Glutamatergic neuron (in vitro differentiated cells): ENCODE results near the gene CNOT1. TPM values are rescaled to one million over a fixed set of nuclear protein-coding genes. Genes with fewer than 3 reads are reported as not detected.

ENCODE experiments used
- DNase-seq: peaks from one replicate; pipeline ENCODE4 v3.0.0; 2022
- H3K27ac Mint-ChIP-seq: one replicate; pipeline ENCODE4 v1.8.0; 2020; ENCODE audit warnings: mild to moderate bottlenecking, mixed read lengths, inconsistent platforms; ENCODE audit not compliant: unreplicated experiment
- H3K27me3 Mint-ChIP-seq: one replicate; pipeline ENCODE4 v1.8.0; 2020; ENCODE audit warnings: mild to moderate bottlenecking, moderate library complexity, mixed read lengths, inconsistent platforms; ENCODE audit not compliant: unreplicated experiment
- H3K36me3 Mint-ChIP-seq: one replicate; pipeline ENCODE4 v1.8.0; 2020; ENCODE audit warnings: mild to moderate bottlenecking, mixed read lengths, inconsistent platforms; ENCODE audit not compliant: unreplicated experiment
- H3K4me1 Mint-ChIP-seq: one replicate; pipeline ENCODE4 v1.8.0; 2020; ENCODE audit warnings: mild to moderate bottlenecking, low read depth, mixed read lengths, inconsistent platforms; ENCODE audit not compliant: unreplicated experiment
- H3K4me3 Mint-ChIP-seq: one replicate; pipeline ENCODE4 v1.8.0; 2020; ENCODE audit warnings: mild to moderate bottlenecking, mixed read lengths, inconsistent platforms; ENCODE audit not compliant: unreplicated experiment
- H3K9me3 Mint-ChIP-seq: one replicate; pipeline ENCODE4 v1.8.0; 2020; ENCODE audit warnings: mild to moderate bottlenecking, moderate library complexity, mixed read lengths, inconsistent platforms; ENCODE audit not compliant: unreplicated experiment
- total RNA-seq: library from RNA; stranded (reverse); fragmentation: NEBNext Ultra II Directional; extraction: Animal tissue kit (Norgen Biotek cat#: 25700); gene quantifications from one replicate; pipeline ENCODE4 v1.2.1, GENCODE V29; 2021; ENCODE audit not compliant: unreplicated experiment
- TF ChIP-seq, protein P1 (sequence below): fragments of 200-600 bp; sonication (generic); IDR thresholded peaks from one replicate; pipeline ENCODE4 v1.5.0; 2021; ENCODE audit not compliant: partially characterized antibody, unreplicated experiment

Gene CNOT1
- total RNA-seq, 1 donor from 2014 or later, result 165 TPM

DNA sequence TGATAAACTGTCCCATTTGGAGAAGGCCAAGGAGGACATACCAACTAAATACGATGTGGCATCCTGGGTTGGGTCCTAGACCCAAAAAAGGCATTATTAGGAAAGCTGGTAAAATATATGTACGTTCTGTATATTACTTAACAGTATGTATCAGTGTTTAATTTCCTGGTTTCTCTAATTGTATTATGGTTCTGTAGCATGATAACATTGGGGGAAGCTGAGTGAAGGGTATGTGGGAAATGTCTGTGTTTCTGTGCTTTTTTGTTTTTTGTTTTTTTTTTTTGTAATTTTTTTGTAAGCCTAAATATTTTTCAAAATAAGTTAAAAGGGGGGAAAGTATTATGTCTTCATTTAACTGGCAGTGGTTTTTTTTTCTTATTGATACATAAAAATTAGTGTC, 151.2 kb downstream of the CNOT1 start:
- Mint-ChIP-seq H3K27me3 (peaks cover 6% of the 10 kb centered on the region), H3K36me3 (peaks cover 2% of the 10 kb centered on the region), H3K4me3 (no peak overlapping the region), H3K9me3 (peaks cover 3% of the 10 kb centered on the region), H3K27ac (no peak overlapping the region), H3K4me1 (peaks cover 12% of the 10 kb centered on the region)
- no peak for DNase-seq
- TF ChIP-seq, protein P1, sequence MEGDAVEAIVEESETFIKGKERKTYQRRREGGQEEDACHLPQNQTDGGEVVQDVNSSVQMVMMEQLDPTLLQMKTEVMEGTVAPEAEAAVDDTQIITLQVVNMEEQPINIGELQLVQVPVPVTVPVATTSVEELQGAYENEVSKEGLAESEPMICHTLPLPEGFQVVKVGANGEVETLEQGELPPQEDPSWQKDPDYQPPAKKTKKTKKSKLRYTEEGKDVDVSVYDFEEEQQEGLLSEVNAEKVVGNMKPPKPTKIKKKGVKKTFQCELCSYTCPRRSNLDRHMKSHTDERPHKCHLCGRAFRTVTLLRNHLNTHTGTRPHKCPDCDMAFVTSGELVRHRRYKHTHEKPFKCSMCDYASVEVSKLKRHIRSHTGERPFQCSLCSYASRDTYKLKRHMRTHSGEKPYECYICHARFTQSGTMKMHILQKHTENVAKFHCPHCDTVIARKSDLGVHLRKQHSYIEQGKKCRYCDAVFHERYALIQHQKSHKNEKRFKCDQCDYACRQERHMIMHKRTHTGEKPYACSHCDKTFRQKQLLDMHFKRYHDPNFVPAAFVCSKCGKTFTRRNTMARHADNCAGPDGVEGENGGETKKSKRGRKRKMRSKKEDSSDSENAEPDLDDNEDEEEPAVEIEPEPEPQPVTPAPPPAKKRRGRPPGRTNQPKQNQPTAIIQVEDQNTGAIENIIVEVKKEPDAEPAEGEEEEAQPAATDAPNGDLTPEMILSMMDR, result no peak

DNA sequence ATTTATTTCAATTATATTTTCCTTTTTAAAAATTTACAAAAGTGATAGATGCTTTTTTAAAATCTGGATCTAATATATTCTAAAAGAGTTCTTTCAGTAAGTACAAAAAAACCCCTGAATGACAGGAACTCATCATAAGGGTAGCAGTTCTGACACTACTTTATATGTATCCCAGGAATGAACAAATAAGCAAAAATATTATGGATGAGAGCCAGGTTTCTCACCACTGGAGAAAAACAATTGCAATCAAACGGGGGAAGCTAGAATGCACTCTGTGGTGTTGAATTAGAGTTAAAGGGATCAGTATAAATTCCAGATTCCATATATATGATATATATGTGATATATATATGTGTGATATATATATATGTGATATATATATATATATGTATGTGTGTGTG, 152.8 kb downstream of the CNOT1 start:
- H3K36me3 Mint-ChIP-seq, result peaks cover 9% of the 10 kb centered on the region

DNA sequence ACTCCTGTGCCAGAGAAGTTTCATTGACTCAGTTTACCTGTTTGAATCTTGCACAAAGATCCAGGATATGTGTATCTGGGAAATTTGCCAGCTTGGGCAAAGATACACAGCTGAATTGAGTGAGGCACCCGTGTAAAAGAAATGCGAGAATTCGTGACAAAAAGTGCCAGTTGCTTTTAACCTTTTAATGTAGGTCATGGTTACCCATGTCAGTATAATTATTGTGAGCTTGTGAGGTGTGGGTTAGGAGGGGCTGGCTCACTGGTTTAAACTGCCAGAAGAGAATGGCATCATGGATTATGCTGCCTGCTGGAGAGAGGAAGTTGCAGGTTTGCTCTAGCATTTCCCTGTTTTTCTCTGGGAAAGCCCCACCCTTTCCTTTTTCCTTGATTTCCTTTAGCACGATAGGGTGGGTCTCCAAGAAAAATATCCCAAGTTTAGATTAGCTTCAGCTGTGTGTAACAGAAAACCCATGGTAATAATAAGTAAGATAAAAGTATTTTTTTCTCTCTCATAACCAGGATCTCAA, 154.5 kb downstream of the CNOT1 start:
- H3K9me3 Mint-ChIP-seq, result peaks cover 4% of the 10 kb centered on the region
- H3K36me3 Mint-ChIP-seq, result peaks cover 9% of the 10 kb centered on the region
- DNase-seq, result no peak
- TF ChIP-seq, protein P1, result no peak
- H3K4me1 Mint-ChIP-seq, result peaks cover 12% of the 10 kb centered on the region
- H3K4me3 Mint-ChIP-seq, result no peak overlapping the region
- peaks cover 4% of the 10 kb centered on the region for H3K27me3 Mint-ChIP-seq
- no peak overlapping the region for H3K27ac Mint-ChIP-seq

More for the DNA sequence above, 152.8 kb downstream of the CNOT1 start:
- TF ChIP-seq, protein P1, result no peak
- peaks cover 6% of the 10 kb centered on the region for H3K27me3 Mint-ChIP-seq
- peaks cover 11% of the 10 kb centered on the region for H3K4me1 Mint-ChIP-seq
- no peak overlapping the region for H3K27ac Mint-ChIP-seq
- H3K9me3 Mint-ChIP-seq, result peaks cover 4% of the 10 kb centered on the region
- no peak overlapping the region for H3K4me3 Mint-ChIP-seq
- no peak for DNase-seq

DNA sequence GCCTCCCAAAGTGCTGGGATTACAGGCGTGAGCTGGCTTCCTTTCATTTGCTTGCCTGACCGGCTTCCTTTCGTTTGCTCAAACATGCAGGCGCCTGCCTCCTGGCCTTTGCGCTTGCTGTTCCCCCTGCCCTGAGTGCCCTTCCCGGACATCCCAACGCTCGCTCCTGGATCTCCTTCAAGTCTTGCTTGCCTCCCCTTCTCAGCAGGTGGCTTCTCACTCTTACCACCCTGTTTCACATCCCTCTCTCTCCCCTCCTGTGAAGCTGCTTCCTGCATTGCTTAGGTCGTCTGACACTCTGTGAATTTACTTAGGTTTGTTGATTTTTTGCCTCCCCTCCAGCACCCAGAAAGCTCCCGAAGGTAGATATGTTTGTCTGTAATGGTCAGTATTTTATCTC, 155.3 kb downstream of the CNOT1 start:
- peaks cover 6% of the 10 kb centered on the region for H3K27me3 Mint-ChIP-seq
- no peak overlapping the region for H3K4me3 Mint-ChIP-seq
- peaks cover 9% of the 10 kb centered on the region for H3K36me3 Mint-ChIP-seq
- TF ChIP-seq, protein P1, result no peak
- H3K9me3 Mint-ChIP-seq, result peaks cover 4% of the 10 kb centered on the region
- peaks cover 7% of the 10 kb centered on the region for H3K4me1 Mint-ChIP-seq
- no peak overlapping the region for H3K27ac Mint-ChIP-seq
- no peak for DNase-seq

DNA sequence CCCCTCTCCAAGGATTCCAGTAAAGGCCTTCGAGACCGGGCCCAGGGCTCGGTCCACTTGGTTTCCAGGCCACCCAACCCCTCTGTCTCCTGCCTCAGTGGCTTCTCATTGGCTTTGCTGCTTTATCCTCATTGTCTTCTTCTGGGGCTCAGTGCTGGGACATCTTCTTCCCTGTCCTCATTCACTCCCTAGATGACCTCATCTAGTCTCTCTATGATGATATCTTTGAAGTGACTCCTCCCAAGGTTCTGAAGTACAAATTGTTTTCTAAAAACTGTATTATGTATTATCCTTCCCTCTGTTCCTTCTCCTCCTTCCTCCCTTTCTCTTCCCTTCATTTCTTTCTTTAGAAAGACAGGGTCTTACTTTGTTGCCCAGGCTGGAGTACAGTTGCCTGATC, 156.8 kb downstream of the CNOT1 start:
- peaks cover 5% of the 10 kb centered on the region for H3K4me1 Mint-ChIP-seq
- H3K9me3 Mint-ChIP-seq, result peaks cover 4% of the 10 kb centered on the region
- H3K4me3 Mint-ChIP-seq, result no peak overlapping the region
- H3K36me3 Mint-ChIP-seq, result peaks cover 9% of the 10 kb centered on the region
- DNase-seq, result no peak
- peaks cover 10% of the 10 kb centered on the region for H3K27me3 Mint-ChIP-seq
- H3K27ac Mint-ChIP-seq, result no peak overlapping the region
- TF ChIP-seq, protein P1, result no peak
